ENCODE measurements around the gene IFT22.
"Not testable (repeated sequence)": the region's sequence is repeated elsewhere in the genome, so short reads cannot be mapped to it uniquely, and the experiment has no call there.

Gene IFT22

DNA sequence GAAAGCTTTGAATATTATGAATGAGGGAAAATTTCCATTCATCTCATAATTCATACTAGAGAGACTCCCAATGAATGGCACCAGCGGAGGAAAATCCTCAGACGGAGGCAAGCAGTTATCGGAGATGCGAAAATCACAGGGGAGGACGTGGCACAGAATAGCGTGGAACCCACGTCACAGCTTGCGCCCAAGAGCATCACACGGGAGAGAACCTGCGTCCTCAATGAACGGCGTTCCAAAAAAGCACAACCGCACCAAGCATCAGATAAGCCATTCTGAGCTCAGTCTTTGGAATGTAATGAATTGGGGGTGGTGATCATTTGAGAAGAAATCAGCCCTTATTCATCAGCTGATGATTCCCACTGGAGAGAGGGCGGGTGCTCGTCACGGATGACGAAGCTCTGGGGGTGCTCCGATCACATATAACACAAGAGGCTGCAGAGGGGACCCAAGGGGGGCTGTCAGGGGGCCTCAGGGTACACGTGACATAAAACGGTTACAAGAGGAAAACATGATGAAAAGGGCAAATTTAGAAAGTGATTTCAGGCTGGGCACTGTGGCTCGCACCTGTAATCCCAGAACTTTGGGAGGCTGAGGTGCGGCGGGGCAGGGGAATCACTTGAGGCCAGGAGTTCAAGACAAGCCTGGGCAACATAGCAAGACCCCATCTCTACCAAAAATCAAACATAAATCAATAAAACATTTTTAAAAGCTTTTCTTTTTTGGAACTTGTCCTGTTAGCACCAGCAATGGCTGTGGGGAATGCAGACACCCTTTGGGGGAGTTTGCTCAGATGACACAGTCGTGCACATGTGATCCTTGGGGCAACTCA is 42.9 kb downstream of the IFT22 start:
- FAIRE-seq, result no peak
- DNase-seq (ENCODE audit: low spot score), result no peak

DNA sequence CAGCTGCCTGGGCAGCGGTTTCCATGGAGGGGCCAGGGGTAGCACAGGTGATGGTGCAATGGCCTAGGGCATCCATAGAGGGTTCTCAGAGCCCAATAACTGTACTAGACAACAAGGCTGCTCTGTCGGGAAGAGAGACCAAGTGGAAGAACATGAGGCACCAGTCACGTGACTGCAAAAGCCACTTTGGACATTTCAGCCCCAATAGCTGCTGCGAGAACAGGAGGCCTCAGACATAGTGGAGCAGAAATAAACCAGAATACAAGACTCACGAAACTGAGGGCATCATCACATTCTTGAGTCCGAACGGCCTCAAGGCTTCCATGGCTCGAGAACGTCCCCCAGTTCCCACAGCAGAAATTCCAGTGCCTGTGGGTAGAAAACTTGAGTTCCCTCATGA is 44.5 kb downstream of the IFT22 start:
- no peak for FAIRE-seq
- no peak for DNase-seq (ENCODE audit: low spot score)

GRCh38 chr7:101273206-101273605 is 48.4 kb downstream of the IFT22 start:
- FAIRE-seq (no peak), DNase-seq (ENCODE audit: low spot score) (no peak)

DNA sequence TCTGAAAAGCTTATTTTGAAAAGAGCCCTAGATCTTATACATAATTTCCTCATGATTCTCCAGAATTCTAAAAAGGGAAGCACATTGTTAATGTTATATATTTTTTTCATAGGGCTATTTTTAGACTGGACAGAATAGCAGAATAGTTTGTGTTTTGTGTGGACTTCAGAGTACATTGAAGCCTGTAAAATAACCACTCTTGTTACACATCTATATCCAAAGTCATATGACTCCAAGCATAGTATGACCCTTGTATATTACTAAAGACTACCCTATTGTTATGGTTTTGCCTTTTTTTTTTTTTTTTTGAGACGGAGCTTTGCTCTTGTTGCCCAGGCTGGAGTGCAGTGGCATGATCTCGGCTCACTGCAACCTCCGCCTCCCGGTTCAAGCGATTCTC is 50.6 kb downstream of the IFT22 start:
- no peak for FAIRE-seq
- DNase-seq (ENCODE audit: low spot score), result no peak

- peak; percentile 32 for FAIRE-seq
- no peak for DNase-seq (ENCODE audit: low spot score)
Observed at GRCh38 chr7:101269664-101270063, 51.9 kb downstream of the IFT22 start.

GRCh38 chr7:101265622-101266516 is 55.7 kb downstream of the IFT22 start:
- DNase-seq (ENCODE audit: low spot score), result no peak
- FAIRE-seq, result no peak

DNA sequence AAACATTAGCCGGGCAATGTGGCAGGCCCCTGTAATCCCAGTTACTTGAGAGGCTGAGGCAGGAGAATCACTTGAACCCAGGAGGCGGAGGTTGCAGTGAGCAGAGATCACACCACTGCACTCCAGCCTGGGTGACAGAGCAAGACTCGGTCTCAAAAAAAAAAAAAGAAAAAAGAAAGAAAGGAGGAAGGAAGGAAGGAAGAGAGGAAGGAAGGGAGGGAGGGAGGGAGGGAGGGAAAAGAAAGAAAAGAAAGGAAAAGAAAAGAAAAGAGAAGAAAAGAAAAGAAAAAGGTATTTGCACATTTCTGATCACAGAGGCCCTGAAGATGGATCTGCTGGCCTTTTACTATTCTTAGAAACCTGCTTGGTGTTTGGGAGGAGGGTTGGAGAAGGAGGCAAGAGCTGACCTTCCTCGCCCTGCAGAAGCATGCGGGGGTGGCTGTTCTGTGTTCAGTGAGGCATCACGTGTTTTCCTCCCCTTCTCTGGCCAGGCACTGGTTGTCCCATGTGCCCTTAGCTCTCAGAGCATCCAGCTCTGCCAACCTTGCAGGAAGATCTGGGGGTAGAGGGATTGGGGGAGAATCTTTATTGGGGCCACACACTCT is 57.4 kb downstream of the IFT22 start:
- not testable (repeated sequence) for DNase-seq (ENCODE audit: low spot score)
- peak; percentile 76 for FAIRE-seq
